ENCODE results near the gene C20orf204.

C20orf204 gene

DNA sequence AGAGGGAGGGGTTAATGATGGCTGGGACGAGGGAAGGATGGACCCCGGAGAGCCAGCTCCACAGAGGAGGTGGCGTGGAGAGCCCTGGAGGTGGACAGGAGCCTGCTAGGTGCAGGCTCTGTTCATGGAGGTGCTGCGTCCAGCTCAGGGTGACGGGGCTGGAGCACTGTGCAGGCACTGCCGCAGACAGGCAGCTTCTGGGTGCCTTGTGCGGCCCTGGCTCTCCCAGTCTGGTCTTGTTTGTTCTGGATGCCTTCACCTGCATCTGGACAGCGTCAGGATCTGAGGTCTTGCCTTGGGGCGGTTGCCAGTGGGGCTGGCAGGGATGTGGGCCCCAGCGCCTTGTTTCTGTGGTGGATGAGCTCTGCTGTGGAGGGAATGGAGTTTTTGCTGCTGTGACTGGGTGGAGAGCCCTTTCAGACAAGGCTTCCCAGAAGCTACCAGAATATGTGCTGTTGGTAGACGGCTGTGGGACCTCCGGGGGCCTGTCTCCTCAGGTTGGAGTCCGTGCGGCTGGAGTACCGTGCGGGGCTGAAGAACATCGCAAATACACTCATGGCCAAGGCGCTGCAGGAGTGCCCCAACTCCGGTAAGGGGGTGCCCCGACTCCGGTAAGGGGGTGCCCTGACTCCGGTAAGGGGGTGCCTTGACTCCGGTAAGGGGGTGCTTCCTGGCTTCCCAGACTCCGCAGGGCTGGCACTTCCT is 7.8 kb upstream of the C20orf204 start:
- DNase-seq: no peak

DNA sequence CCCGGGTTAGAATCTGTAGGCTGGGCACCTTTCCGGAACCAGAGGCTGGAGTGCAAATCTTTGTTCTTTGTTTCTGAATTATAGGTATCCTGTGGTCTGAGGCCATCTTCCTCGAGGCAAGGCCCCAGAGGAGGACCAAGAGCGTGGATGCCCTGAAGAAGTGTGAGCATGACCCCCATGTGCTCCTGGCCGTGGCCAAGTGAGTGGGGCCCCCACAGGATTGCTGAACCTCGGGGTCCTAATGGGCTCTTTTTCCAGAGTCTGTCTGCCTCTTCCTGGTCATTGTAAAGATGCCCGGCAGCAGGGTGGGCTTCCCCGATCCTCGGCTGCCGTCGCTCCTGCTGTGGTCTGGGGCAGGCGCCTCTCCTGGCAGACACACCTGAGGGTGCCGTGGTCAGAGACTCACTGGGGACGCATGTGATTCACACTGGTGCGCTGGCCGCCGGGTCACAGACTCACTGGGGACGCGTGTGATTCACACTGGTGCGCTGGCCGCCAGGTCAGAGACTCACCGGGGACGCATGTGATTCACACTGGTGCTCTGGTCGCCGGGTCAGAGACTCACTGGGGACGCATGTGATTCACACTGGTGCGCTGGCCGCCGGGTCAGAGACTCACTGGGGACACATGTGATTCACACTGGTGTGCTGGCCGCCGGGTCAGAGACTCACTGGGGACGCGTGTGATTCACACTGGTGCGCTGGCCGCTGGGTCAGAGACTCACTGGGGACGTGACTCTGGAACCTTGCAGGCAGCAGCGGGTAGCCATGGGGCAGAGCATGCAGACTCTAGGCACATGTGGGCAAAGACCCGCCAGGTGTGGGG is 6.5 kb upstream of the C20orf204 start:
- no peak for DNase-seq

GRCh38 chr20:64030371-64031134 is 5.4 kb upstream of the C20orf204 start:
- no peak for DNase-seq

- DNase-seq: no peak
These were observed 4.1 kb upstream of the C20orf204 start for GRCh38 chr20:64031822-64032314.

DNA sequence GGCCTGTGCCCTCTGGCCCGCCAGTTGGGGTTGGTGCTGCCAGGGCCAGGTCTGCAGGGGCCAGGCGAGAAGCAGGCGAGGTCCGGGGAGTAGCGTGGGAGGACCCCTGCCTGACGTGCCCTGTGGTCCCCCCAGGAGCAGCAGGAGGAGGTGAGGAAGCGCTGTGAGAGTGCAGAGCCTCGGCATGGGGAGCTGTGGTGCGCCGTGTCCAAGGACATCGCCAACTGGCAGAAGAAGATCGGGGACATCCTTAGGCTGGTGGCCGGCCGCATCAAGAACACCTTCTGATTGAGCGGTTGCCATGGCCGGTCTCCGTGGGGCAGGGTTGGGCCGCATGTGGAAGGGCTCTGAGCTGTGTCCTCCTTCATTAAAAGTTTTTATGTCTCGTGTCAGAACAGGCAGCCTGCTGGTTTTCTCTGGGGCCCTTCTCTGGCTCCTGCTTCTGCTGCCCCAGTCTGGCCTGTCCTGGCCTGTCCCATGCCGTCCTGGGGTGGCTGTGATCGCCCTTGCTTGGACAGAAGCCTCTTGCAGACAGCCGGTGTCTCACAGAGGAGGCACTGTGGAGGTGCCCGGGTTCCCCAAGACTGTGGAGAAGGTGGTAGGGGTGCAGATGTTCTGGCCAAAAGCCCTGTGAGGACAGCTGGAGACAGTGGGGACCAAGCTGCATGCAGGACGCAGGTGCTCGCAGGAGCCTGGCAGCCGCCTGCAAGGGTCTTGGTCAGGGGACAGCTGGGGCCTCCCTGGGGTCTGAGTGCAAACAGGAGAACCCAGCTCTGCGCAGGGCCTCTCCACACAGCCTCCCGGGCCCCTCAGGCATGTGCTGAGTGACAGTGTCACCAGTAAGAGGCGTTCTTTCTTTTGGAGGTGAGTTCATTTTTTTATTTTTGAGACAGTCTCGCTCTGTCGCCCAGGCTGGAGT is 3.0 kb upstream of the C20orf204 start:
- DNase-seq: no peak

GRCh38 chr20:64033981-64034493 is 1.9 kb upstream of the C20orf204 start:
- DNase-seq: no peak

GRCh38 chr20:64035066-64035932 is 683 bp upstream of the C20orf204 start:
- no peak for DNase-seq

DNA sequence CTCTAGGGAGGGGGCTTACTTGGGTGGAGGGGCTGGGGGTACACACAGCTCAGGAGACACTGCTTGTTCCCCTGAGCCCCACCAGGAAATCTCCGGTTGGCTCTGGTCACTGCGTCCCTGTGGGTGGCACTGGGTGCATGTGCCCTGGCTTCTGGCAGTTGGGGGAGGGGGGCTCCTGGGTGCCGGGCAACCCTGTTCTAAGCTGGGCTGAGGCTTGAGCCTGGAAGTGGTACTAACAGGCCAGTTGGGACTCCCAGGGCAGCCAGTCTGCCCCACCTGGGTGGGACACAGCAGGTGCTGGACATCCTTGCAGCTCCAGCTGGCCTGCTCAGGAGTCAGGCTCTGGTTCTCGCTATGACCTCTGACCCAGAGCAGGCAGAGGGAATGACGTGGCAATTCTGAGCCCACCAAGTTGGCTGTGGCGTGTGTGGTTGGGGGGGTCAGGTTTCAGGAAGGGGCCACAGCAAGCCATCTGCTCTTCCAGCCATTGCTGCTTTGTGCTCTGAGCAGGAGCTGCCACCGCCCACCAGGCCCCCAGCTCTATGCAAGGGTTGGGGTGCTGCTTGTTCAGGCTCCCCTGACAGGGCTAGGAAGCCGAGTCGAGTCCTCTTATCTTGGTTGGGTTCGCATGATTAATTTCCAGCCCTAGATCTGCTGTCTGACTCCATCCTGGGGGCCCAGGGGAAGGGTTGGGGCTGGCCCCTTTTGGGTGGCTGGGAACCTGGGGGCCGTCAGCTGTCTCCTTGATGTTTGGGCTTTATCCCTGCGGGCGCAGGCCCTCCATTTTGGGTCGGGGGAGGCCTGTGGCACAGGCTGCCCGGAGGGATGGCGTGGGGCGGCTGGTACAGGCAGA is 590 bp downstream of the C20orf204 start:
- DNase-seq: no peak

DNA sequence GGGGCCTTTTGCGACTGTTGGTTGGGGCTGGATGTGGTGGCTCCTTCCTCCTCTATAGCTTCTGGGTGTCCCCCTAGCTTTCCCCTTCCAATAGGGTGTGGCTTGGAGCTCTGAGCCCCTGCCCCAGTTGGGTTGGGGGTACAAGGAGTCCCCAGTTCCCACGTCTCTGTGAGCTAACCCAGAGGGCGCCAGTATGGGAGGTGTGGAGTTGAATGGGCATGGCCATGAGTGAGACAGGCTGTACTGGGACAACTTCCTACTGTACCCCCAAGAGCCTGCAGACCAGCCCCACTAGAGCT is 1.2 kb downstream of the C20orf204 start:
- DNase-seq: no peak

DNA sequence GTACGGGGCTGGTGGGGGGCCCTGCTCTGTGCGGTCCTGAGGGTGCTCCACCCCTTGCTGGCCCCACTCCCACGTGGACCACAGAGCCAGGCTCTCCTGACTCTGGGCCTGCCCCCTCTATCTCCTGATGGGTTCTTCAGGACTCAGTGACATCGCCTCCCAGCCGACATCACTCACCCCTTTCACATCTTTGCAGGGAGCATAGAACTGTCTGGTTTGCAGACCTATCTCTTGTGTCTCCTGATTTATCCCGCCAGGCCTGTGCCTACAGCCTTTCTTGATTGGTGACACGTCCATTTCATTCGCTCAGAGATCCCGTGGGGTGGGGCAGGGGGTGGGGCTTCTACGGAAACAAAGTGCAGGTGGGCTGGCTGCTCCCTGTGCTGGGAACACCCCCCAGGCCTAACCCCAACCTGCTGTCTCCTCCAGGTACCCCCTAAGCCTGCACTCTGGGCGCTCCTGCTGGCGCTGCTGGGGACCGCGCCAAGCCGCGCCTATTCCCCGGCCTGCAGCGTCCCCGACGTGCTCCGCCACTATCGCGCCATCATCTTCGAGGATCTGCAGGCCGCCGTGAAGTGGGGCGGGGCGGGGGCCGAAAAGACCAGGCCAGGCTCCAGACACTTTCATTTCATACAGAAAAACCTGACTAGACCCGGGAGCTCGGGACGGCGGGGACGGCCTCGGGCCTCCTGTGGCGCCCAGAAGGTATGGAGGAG is 1.7 kb downstream of the C20orf204 start:
- no peak for DNase-seq

- DNase-seq: no peak
These were observed 2.2 kb downstream of the C20orf204 start for GRCh38 chr20:64038224-64038564.

DNA sequence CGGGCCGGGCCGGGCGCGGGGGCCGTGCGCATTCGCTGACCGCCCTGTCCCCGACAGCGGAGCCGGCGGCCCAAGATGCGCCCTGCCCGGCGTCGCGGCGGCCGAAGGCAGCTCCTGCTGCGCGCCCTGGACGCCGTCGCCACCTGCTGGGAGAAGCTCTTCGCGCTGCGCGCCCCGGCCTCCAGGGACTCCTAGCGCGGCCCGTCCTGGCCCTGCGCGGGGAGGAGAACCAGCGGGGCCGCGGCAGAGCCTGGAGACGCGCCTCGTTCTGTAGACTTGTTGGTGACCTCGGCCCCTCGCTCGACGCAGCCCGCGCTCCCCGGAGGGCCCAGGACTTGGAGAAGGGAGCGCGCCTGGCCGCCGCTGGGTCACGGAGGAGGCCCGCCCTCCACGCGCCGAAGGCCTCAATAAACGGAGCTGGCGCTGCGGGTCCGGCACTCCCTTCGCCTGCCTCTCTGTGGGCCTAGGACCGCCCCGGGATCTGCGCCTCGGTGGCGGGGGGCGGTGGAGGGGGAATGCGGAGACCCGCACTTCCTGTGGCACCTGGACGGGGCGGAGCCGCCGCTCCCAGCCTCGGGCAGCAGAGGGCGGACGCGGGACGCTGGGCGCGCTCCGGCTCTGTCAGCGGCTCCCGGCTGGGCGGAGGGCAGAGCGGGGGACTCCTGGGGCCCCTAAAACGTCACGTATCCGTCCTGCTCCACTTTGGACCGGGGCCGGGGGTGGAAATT is 2.7 kb downstream of the C20orf204 start:
- no peak for DNase-seq

- DNase-seq: no peak
These were observed 3.5 kb downstream of the C20orf204 start for GRCh38 chr20:64039293-64040160.

GRCh38 chr20:64040231-64041039 is 4.5 kb downstream of the C20orf204 start:
- DNase-seq: no peak

- DNase-seq: no peak
These were observed 5.2 kb downstream of the C20orf204 start for GRCh38 chr20:64041040-64041780.

GRCh38 chr20:64041781-64042053 is 5.7 kb downstream of the C20orf204 start:
- no peak for DNase-seq
